ENCODE measurements around the gene CSNK1D.
"Not testable (repeated sequence)": the region's sequence is repeated elsewhere in the genome, so short reads cannot be mapped to it uniquely, and the experiment has no call there.

CSNK1D gene

DNA sequence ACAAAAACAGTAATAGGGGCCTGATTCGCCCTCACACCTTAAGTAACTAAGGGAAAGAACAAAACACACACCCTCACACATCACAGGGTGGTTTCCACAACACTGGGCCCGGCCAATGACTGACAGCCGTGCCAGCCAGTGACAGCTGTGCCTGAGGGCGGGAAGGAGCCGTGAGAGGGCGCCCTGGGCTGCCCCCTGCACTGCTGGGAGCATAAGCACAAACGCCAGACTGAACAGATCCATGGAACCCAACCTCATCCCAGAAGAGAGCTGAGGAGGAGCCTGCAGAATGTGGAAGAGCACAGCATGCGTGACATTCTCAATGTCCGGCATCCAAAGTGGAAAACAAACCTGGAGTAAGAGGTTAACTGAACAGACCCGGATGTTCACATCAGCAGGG, 16.0 kb downstream of the CSNK1D start:
- TF ChIP-seq, protein P1, sequence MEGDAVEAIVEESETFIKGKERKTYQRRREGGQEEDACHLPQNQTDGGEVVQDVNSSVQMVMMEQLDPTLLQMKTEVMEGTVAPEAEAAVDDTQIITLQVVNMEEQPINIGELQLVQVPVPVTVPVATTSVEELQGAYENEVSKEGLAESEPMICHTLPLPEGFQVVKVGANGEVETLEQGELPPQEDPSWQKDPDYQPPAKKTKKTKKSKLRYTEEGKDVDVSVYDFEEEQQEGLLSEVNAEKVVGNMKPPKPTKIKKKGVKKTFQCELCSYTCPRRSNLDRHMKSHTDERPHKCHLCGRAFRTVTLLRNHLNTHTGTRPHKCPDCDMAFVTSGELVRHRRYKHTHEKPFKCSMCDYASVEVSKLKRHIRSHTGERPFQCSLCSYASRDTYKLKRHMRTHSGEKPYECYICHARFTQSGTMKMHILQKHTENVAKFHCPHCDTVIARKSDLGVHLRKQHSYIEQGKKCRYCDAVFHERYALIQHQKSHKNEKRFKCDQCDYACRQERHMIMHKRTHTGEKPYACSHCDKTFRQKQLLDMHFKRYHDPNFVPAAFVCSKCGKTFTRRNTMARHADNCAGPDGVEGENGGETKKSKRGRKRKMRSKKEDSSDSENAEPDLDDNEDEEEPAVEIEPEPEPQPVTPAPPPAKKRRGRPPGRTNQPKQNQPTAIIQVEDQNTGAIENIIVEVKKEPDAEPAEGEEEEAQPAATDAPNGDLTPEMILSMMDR (IDR thresholded peaks at IDR 0.05; ENCODE audit: borderline replicate concordance, insufficient read depth, low read depth, low read length): no peak
- H3K4me3 ChIP-seq (ENCODE audit: low read depth, low read length): no peak overlapping the region

DNA sequence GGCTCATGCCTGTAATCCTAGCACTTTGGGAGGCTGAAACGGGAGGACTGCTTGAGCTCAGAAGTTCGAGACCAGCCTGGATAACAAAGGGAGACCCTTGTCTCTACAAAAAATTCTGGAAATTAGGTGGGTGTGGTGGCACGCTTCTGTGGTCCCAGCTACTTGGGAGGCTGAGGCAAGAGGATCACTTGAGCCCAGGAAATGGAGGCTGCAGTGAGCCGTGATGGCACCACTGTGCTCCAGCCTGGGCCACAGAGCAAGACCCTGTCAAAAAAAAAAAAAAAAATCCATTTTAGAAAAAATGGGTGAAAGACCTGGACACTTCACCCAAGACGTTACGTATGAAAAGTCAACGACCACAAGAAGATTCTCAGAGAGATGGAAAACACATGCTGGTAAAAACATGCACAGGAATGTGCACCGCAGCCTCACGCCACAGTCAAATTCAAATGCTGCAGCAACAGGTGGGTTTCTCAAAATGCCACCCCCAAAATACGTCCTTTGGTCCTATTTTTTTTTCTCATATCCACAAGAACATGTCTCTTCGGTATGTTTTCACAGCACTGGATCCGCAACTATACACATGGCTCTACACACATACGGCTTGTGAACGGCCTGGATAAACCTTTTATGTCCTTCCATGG, 17.1 kb downstream of the CSNK1D start:
- H3K4me3 ChIP-seq (ENCODE audit: low read depth, low read length): no peak overlapping the region
- TF ChIP-seq, protein P1 (IDR thresholded peaks at IDR 0.05; ENCODE audit: borderline replicate concordance, insufficient read depth, low read depth, low read length): no peak

DNA sequence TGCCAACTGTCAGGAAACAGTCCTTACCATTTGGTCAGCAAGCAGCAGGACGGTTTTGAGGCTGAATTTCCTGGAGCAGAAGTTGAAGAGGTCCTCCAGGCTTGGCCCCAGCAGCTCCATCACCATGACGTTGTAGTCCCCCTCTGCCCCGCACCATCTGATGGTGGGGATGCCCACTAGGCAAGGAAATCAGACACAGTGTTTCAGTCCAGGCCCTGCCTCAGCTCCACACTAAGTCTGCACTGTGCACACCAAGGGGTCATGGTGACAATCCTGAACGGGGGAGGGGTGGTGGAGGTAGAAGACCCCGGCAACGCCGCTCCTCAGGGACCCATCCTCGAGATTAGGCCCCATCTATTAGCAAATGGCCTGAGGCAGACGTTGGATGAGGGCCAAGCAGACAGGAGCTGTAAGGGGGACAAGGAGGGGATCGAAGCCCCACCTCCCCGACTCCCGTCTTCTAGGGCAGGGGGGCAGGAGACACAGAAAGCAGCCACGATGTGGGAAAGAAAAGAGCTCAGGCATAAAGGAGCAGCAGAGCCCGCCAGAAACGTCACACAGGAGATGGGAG, 18.0 kb downstream of the CSNK1D start:
- H3K4me3 ChIP-seq (ENCODE audit: low read depth, low read length): no peak overlapping the region
- TF ChIP-seq, protein P1 (IDR thresholded peaks at IDR 0.05; ENCODE audit: borderline replicate concordance, insufficient read depth, low read depth, low read length): no peak

DNA sequence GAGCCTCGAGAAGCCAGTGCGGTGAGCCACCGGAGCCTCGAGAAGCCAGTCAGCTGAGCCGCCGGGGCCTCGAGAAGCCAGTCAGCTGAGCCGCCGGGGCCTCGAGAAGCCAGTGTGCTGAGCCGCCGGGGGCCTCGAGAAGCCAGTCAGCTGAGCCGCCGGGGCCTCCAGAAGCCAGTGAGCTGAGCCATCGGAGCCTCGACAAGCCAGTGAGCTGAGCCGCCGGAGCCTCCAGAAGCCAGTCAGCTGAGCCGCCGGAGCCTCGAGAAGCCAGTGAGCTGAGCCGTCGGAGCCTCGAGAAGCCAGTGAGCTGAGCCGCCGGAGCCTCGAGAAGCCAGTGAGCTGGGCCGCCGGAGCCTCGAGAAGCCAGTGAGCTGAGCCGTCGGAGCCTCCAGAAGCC, 18.8 kb downstream of the CSNK1D start:
- H3K4me3 ChIP-seq (ENCODE audit: low read depth, low read length): not testable (repeated sequence)

DNA sequence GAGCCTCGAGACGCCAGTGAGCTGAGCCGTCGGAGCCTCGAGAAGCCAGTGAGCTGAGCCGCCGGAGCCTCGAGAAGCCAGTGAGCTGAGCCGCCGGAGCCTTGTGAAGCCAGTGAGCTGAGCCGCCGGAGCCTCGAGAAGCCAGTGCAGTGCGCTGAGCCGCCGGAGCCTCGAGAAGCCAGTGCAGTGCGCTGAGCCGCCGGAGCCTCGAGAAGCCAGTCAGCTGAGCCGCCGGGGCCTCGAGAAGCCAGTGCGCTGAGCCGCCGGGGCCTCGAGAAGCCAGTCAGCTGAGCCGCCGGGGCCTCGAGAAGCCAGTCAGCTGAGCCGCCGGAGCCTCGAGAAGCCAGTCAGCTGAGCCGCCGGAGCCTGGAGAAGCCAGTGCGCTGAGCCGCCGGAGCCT, 19.4 kb downstream of the CSNK1D start:
- not testable (repeated sequence) for H3K4me3 ChIP-seq (ENCODE audit: low read depth, low read length)

DNA sequence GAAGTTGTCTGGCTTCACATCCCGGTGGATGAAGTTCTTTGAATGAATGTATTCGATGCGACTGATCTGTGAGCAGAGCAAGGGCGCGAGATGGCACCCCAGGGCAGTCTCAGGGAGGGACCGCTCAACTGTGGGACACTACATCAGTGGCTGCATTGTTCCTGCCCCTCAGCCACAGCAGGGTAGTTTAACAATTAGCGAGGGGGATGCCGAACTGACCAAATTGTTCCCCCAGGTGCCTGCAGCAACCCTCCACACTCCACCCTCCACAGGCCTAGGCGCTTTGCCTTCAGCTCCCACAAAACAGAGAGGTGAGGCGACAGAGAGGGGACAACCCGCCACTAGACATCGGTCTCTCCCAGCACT, 20.3 kb downstream of the CSNK1D start:
- TF ChIP-seq, protein P1 (IDR thresholded peaks at IDR 0.05; ENCODE audit: borderline replicate concordance, insufficient read depth, low read depth, low read length): no peak
- H3K4me3 ChIP-seq (ENCODE audit: low read depth, low read length): no peak overlapping the region

DNA sequence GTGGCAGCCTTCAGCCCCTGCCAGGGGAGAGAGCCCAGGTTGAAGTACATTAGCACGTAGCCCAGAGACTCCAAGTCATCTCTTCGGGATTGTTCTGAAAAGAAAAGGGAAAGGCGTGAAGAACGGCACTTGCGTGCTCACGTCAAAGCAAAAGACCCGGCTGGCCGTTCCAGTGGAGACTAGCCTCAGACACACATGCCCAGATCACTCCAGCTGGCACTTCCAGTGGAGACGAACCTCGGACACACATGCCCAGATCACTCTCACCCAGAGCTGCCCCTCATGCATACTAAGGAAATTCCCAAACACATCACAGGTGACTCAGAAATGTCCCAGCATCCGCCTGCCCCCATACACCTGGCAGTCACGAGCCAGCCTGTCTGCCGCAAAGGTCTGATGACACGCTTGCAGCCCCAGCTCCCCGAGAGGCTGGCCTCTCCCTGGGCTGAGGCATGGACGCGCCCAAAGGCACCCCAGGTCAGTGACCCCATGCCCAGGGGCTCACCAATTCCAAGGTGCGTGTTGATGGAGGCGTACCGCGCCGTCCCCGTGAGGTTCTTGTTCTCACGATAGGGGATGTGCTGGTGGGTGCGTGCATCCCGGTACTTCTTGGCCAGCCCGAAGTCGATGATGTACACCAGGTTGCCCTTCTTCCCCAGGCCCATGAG, 20.9 kb downstream of the CSNK1D start:
- TF ChIP-seq, protein P1 (IDR thresholded peaks at IDR 0.05; ENCODE audit: borderline replicate concordance, insufficient read depth, low read depth, low read length): no peak
- no peak overlapping the region for H3K4me3 ChIP-seq (ENCODE audit: low read depth, low read length)

DNA sequence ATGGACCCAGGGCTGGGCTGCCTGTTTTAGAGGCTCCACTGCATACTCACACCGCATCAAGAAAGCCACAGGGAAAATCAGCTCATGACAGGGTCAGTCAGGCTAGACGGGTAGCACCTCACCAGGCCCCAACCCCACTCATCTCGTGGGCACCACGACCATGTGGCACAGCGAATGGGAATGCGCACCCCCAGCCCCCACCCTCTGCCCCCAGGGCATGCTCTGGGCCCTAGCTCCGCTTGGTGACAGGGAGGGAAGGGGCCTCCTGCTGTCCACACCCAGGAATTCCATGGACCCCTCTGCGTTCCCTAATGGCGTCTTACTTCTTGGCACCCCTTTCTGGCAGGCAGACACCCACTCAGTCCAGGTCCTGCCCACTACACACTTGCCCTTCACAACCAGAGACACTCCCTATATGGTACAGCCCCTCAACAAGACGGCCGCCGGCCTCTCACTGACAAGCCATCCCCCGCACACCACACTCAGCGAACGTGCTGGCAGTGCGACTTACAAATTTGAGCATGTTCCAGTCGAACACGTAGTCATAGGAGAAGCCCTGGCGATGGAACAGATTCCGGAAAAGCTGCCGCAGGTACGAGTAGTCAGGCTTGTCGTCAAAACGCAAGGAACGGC, 22.5 kb downstream of the CSNK1D start:
- no peak overlapping the region for H3K4me3 ChIP-seq (ENCODE audit: low read depth, low read length)
- TF ChIP-seq, protein P1 (IDR thresholded peaks at IDR 0.05; ENCODE audit: borderline replicate concordance, insufficient read depth, low read depth, low read length): no peak
